Testis (tissue), 3 donors: ENCODE results near the gene KDM5B. TPM values are rescaled to one million over a fixed set of nuclear protein-coding genes. Genes with fewer than 3 reads are reported as not detected.

ENCODE experiments used
- DNase-seq: peaks from one replicate; pipeline ENCODE4 v3.0.0-alpha.2; 2019
- H3K27ac ChIP-seq, 2 donors: fragments of 200-600 bp; sonication (generic); one replicate each; pipeline ENCODE4 v1.5.1; 2019
- H3K27me3 ChIP-seq: fragments of 200-600 bp; sonication (generic); one replicate; pipeline ENCODE4 v1.5.1; 2019
- H3K36me3 ChIP-seq: fragments of 200-600 bp; sonication (generic); one replicate; pipeline ENCODE4 v1.5.1; 2017; ENCODE audit warnings: low read depth; ENCODE audit errors: missing control alignments
- H3K4me1 ChIP-seq: fragments of 200-600 bp; sonication (generic); one replicate; pipeline ENCODE4 v1.5.1; 2019
- H3K4me3 ChIP-seq, 2 donors: fragments of 200-600 bp; sonication (generic); one replicate each; pipeline ENCODE4 v1.5.1; 2017 to 2019
- H3K9me3 ChIP-seq: fragments of 200-600 bp; sonication (generic); one replicate; pipeline ENCODE4 v1.5.1; 2017
- POLR2A ChIP-seq: fragments of 450-650 bp; IDR thresholded peaks from one replicate; pipeline ENCODE4 v1.6.1; 2017; ENCODE audit warnings: antibody characterized with exemption, mild to moderate bottlenecking, moderate library complexity
- WGBS, 2 donors: methylation state at CpG; one replicate each; pipeline ENCODE4 v1.1.5; 2018; 5-methylcytosine and 5-hydroxymethylcytosine counted together
- intact Hi-C: fragments of 100-400 bp; cut with DNase I; formaldehyde crosslinking; loops from one replicate; pipeline ENCODE4 v1.15.1; 2023; ENCODE audit warnings: low total_unique reads
- polyA plus RNA-seq: library from polyadenylated mRNA; stranded (reverse); fragments of 350-450 nt; fragmentation: Illumina TruSeq; extraction: RNeasy Lipid Tissue Mini Kit (QIAGEN cat#74804); gene quantifications from one replicate; pipeline ENCODE4 v1.2.3, GENCODE V29; 2014; ENCODE audit warnings: low read depth, low replicate concordance; ENCODE audit not compliant: insufficient read depth
- total RNA-seq, 2 donors: library from RNA; depleted of rRNA; stranded (reverse); fragments of >200 nt; gene quantifications; one replicate each; pipeline ENCODE4 v1.2.3, GENCODE V29; 2016
- TF ChIP-seq, protein P1 (sequence below), 3 experiments: fragments of 450-650 bp in 2 of 3; fragments of 200-600 bp in 1 of 3; sonication (generic) in 1 of 3; IDR thresholded peaks; one replicate each; pipeline ENCODE4 v1.5.1; 2016 to 2019; ENCODE audit warnings: antibody characterized with exemption in 3 of 3, mild to moderate bottlenecking in 2 of 3, moderate library complexity in 1 of 3

The KDM5B gene
- total and polyA plus RNA-seq, 3 donors from 2014 or later: 223 to 333 (median 307) TPM

DNA sequence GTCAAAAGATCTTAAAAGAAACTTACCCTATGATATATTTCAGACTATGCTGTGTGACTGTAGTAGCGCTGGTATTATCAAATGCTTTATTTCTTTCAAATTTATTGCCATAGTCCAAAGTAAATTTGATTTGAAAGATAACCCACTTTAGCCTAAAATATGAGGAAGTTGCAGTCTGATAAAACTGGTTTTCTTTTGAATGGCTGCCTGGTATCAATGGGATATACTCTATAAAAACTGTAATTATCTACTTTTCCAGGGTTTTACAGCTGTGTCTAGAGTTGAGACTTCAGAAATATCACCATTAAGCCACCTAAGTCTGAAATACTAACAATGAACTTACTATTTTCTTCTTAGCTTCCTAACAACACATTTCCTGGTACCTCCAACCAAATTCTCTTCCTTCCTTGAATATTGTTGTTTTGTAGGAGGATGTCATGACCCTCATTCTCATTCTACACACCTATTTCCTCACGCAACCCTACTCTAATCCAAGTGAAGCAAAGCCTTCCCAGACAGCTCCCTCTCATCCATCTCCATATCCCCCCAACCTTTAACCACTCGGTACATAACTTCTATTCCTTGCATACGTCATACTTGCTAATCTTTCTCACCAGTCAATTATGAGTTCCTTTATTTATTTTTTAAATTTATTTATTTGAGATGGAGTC, 17.0 kb downstream of the KDM5B start:
- TF ChIP-seq, protein P1, sequence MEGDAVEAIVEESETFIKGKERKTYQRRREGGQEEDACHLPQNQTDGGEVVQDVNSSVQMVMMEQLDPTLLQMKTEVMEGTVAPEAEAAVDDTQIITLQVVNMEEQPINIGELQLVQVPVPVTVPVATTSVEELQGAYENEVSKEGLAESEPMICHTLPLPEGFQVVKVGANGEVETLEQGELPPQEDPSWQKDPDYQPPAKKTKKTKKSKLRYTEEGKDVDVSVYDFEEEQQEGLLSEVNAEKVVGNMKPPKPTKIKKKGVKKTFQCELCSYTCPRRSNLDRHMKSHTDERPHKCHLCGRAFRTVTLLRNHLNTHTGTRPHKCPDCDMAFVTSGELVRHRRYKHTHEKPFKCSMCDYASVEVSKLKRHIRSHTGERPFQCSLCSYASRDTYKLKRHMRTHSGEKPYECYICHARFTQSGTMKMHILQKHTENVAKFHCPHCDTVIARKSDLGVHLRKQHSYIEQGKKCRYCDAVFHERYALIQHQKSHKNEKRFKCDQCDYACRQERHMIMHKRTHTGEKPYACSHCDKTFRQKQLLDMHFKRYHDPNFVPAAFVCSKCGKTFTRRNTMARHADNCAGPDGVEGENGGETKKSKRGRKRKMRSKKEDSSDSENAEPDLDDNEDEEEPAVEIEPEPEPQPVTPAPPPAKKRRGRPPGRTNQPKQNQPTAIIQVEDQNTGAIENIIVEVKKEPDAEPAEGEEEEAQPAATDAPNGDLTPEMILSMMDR (IDR thresholded peaks at IDR 0.05): no peak
- TF ChIP-seq POLR2A: no peak
- no peaks in the 10 kb centered on the region for H3K9me3 ChIP-seq
- 73 to 86% methylated on average over 4 of the region's 4 CpGs for WGBS, 2 donors
- no peak overlapping the region for H3K4me3 ChIP-seq
- no peak for DNase-seq
- no peaks in the 10 kb centered on the region for H3K36me3 ChIP-seq
- H3K4me1 ChIP-seq: no peaks in the 10 kb centered on the region
- intact Hi-C loops: no loop called here
- no peaks in the 10 kb centered on the region for H3K27me3 ChIP-seq
- H3K27ac ChIP-seq: no peak overlapping the region

DNA sequence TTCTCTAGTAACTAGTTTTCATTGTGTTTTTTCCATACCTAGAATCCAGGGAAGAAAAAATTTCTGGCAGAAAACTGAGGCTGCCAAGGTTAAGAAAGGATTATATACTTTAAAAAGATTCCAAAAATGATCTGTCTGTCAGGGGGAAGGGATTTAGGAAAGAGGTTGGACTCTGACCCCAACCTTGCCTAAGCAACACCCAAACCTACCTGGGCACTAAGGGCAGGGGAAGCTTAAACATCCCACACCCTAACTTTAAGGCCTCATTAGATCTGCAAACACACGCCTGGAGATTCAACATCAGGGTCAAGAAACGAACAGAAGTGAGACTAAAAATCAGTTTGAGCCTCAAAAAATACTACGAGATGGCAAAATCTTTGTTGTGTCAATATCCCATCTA, 19.4 kb downstream of the KDM5B start:
- H3K36me3 ChIP-seq: no peaks in the 10 kb centered on the region
- 66 to 72% methylated on average over 3 of the region's 3 CpGs for WGBS, 2 donors
- no peaks in the 10 kb centered on the region for H3K9me3 ChIP-seq
- DNase-seq: no peak
- intact Hi-C loops: no loop called here
- H3K4me1 ChIP-seq: peaks cover 6% of the 10 kb centered on the region
- no peak for TF ChIP-seq POLR2A
- TF ChIP-seq, protein P1 (IDR thresholded peaks at IDR 0.05): no peak
- no peak overlapping the region for H3K27ac ChIP-seq
- no peaks in the 10 kb centered on the region for H3K27me3 ChIP-seq
- H3K4me3 ChIP-seq: no peak overlapping the region

DNA sequence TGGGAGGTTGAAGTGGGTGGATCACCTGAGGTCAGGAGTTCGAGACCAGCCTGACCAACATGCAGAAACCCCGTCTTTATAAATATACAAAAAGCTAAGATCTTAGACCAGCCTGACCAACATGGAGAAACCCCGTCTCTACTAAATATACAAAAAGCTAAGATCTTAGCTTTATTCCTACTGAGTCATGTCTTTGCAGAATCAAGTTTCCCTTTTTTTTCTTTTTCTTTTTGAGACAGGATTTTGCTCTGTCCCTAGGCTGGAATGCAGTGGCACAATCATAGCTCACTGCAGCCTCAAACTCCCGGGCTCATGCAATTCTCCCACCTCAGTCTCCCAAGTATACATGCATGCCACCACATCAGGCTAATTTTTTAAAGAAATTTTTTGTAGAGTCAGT, 21.4 kb downstream of the KDM5B start:
- intact Hi-C loops: no loop called here
- WGBS, 2 donors: 68 to 71% methylated on average over 4 of the region's 4 CpGs
- TF ChIP-seq POLR2A: no peak
- TF ChIP-seq, protein P1 (IDR thresholded peaks at IDR 0.05): no peak

DNA sequence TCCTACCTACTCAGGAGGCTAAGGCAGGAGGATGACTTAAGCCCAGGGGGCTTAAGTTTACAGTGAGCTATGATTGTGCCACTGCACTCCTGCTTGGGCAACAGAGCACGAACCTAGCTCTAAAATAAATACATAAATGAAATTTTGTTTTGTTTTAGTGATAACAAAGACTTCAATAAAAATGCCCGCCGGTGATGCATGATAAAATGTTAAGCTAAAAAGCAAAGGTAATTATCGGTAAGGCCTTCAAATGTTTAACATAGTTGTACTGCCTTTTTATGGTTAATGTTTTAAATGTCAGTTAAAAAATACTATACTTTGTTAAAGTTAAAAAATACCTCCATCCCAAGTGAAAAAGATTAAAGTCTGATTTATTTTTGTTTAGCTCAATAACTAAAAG, 27.0 kb downstream of the KDM5B start:
- no peak overlapping the region for H3K27ac ChIP-seq
- no peak for TF ChIP-seq POLR2A
- TF ChIP-seq, protein P1 (IDR thresholded peaks at IDR 0.05): no peak
- peaks cover 6% of the 10 kb centered on the region for H3K4me1 ChIP-seq
- intact Hi-C loops: no loop called here
- H3K4me3 ChIP-seq: no peak overlapping the region
- no peaks in the 10 kb centered on the region for H3K27me3 ChIP-seq
- WGBS, 2 donors: 52 to 68% methylated on average over 4 of the region's 4 CpGs
- DNase-seq: no peak
- H3K36me3 ChIP-seq: no peaks in the 10 kb centered on the region
- no peaks in the 10 kb centered on the region for H3K9me3 ChIP-seq

More for the DNA sequence above, 21.4 kb downstream of the KDM5B start:
- no peak overlapping the region for H3K27ac ChIP-seq
- no peaks in the 10 kb centered on the region for H3K9me3 ChIP-seq
- H3K27me3 ChIP-seq: no peaks in the 10 kb centered on the region
- no peak for DNase-seq
- no peak overlapping the region for H3K4me3 ChIP-seq
- no peaks in the 10 kb centered on the region for H3K36me3 ChIP-seq
- peaks cover 6% of the 10 kb centered on the region for H3K4me1 ChIP-seq

GRCh38 chr1:202770135-202770534, 38.1 kb downstream of the KDM5B start:
- TF ChIP-seq POLR2A: no peak
- TF ChIP-seq, protein P1 (IDR thresholded peaks at IDR 0.05): no peak
- Histone ChIP-seq H3K27ac (no peak overlapping the region), H3K27me3 (no peaks in the 10 kb centered on the region), H3K4me1 (no peaks in the 10 kb centered on the region), H3K36me3 (no peaks in the 10 kb centered on the region), H3K4me3 (no peak overlapping the region), H3K9me3 (no peaks in the 10 kb centered on the region)
- WGBS, 2 donors: 87 to 96% methylated on average over 2 of the region's 2 CpGs
- no peak for DNase-seq
- intact Hi-C loops: no loop called here
